ENCODE data around the gene SERINC1. TPM values are rescaled to one million over a fixed set of nuclear protein-coding genes. Genes with fewer than 3 reads are reported as not detected.
A peak's percentile ranks its signal among the peaks of the same experiment; 100 is the strongest.

Gene SERINC1
- total and polyA plus RNA-seq, 12 donors: 68.0 to 455 (median 260) TPM

- WGBS, 4 donors: 56 to 72% (median 69%) methylated on average over 2 of the region's 2 CpGs
- intact Hi-C loops (cut with DNase I): no loop called here
- H3K9me3 ChIP-seq (replicated peaks in 1 of 3): no peaks in the 10 kb centered on the region
- no peaks in the 10 kb centered on the region for H3K36me3 ChIP-seq (replicated peaks in 1 of 2)
- DNase-seq: no peak
- no peak overlapping the region for H3K4me3 ChIP-seq
- no peak overlapping the region for H3K27ac ChIP-seq
- no peak for TF ChIP-seq CTCF (IDR thresholded peaks at IDR 0.05)
- no peak for TF ChIP-seq POLR2A (IDR thresholded peaks at IDR 0.05)
- H3K27me3 ChIP-seq: no peaks in the 10 kb centered on the region
- peaks cover 12 to 53% of the 10 kb centered on the region in 2 donors for H3K4me1 ChIP-seq (replicated peaks in 1 of 2)
Observed at GRCh38 chr6:122404444-122404843, 67.2 kb downstream of the SERINC1 start.

GRCh38 chr6:122401104-122401503 is 70.5 kb downstream of the SERINC1 start:
- no peak overlapping the region for H3K27ac ChIP-seq
- H3K4me3 ChIP-seq: peak overlapping the region in 1 of 4 donors; percentile 87
- no peaks in the 10 kb centered on the region for H3K9me3 ChIP-seq (replicated peaks in 1 of 3)
- WGBS, 4 donors: 71 to 75% (median 75%) methylated on average over 4 of the region's 4 CpGs
- no peak for DNase-seq
- H3K4me1 ChIP-seq (replicated peaks in 1 of 2): peaks cover 12 to 49% of the 10 kb centered on the region in 2 donors
- TF ChIP-seq POLR2A (IDR thresholded peaks at IDR 0.05): no peak
- no peak for TF ChIP-seq CTCF (IDR thresholded peaks at IDR 0.05)
- no peaks in the 10 kb centered on the region for H3K36me3 ChIP-seq (replicated peaks in 1 of 2)
- intact Hi-C loops (cut with DNase I): no loop called here
- no peaks in the 10 kb centered on the region for H3K27me3 ChIP-seq

GRCh38 chr6:122400462-122401089 is 71.0 kb downstream of the SERINC1 start:
- H3K27me3 ChIP-seq: no peaks in the 10 kb centered on the region
- H3K9me3 ChIP-seq (replicated peaks in 1 of 3): no peaks in the 10 kb centered on the region
- intact Hi-C loops (cut with DNase I): no loop called here
- peaks cover 12 to 45% of the 10 kb centered on the region in 2 donors for H3K4me1 ChIP-seq (replicated peaks in 1 of 2)
- 24 to 34% (median 30%) methylated on average over 4 of the region's 4 CpGs for WGBS, 4 donors
- H3K27ac ChIP-seq: peak overlapping the region in 1 of 5 donors; percentile 85
- TF ChIP-seq POLR2A (IDR thresholded peaks at IDR 0.05): no peak
- TF ChIP-seq CTCF (IDR thresholded peaks at IDR 0.05): no peak
- peak overlapping the region in 3 of 4 donors; percentile 82 to 95 (median 87) for H3K4me3 ChIP-seq
- no peaks in the 10 kb centered on the region for H3K36me3 ChIP-seq (replicated peaks in 1 of 2)
- no peak for DNase-seq

GRCh38 chr6:122400121-122400450 is 71.5 kb downstream of the SERINC1 start:
- peak in 2 of 7 donors; percentile 39 to 54 for DNase-seq
- H3K27ac ChIP-seq: peak overlapping the region; percentile 43 to 95 (median 85)
- H3K4me1 ChIP-seq (replicated peaks in 1 of 2): peaks cover 12 to 47% of the 10 kb centered on the region in 2 donors
- H3K9me3 ChIP-seq (replicated peaks in 1 of 3): no peaks in the 10 kb centered on the region
- 0 to 1% (median 0%) methylated on average over 6 to 20 of the region's 20 CpGs for WGBS, 4 donors
- peak overlapping the region; percentile 82 to 100 (median 91) for H3K4me3 ChIP-seq
- TF ChIP-seq CTCF (IDR thresholded peaks at IDR 0.05) (no peak), POLR2A (IDR thresholded peaks at IDR 0.05) (no peak)
- intact Hi-C loops (cut with DNase I): no loop called here
- H3K27me3 ChIP-seq: no peaks in the 10 kb centered on the region
- H3K36me3 ChIP-seq (replicated peaks in 1 of 2): no peaks in the 10 kb centered on the region

All from adrenal gland (tissue), 12 donors.